ENCODE data around the gene GPR151.

DNA sequence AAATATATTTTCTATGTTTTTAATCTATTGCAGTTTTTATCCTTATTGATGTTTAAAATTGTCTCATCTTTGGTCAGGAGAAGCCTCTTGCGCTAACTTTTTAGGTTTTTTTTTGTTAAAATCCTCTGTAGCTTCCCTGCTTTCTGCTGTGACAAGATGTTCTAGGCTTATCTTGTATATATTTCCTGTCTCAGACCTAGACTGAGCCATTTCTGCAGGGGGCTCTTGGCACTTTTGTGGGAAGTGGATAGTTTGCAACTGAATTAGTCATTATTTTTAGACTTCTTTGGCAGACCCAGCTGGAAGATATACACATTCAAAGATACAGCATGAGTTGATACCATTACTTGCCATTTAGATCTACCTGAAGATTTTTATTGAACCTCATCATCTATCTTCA, 40.1 kb downstream of the GPR151 start:
- TF ChIP-seq CTCF (IDR thresholded peaks at IDR 0.05): no peak
- TF ChIP-seq POLR2AphosphoS5 (IDR thresholded peaks at IDR 0.05): no peak
- no peak for TF ChIP-seq POLR2A (IDR thresholded peaks at IDR 0.05)
- TF ChIP-seq EP300 (IDR thresholded peaks at IDR 0.05): no peak
